GM19324 (cell line): Measurements from ENCODE around the gene HRH2.

ENCODE experiments used
- ATAC-seq: cut with Tn5 transposase; IDR thresholded peaks from one replicate; pipeline ENCODE4 v1.9.1; 2021; ENCODE audit warnings: mild to moderate bottlenecking, moderate library complexity; ENCODE audit not compliant: unreplicated experiment, low FRiP score

The HRH2 gene

GRCh38 chr5:175672976-175673648 is 15.2 kb downstream of the HRH2 start:
- ATAC-seq = no peak

DNA sequence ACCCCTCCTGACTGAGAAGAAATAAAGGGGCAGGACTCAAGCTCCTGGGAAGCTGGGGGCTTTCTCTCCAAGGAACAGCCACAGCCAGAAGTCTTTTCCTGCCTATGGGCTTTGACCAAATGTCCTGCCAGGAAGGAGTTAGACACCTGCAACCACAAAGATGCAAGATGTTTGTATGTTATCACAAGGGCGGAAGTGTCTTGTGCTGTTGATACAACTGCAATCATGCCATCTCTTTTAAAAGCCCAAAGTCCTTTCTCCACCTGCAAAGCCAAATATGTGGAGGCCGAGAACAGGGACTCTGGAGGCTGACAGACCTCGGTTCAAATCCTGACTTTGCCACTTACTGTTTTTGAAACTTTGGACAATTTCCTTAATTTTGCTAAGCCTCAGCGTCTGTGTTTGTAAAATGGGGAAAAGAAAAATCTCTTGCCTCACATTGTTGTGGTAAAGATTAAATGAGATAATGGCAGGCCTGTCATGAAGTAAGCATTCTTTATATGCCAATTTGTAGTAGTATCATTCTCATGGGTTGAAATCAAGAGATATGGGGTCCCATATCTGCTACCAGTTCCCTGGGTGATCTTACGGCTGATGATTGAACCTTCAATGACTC is 17.0 kb downstream of the HRH2 start:
- no peak for ATAC-seq

- ATAC-seq = no peak
Observed at GRCh38 chr5:175675873-175676272, 18.0 kb downstream of the HRH2 start.

GRCh38 chr5:175677571-175677970 is 19.7 kb downstream of the HRH2 start:
- no peak for ATAC-seq

- ATAC-seq = no peak
Observed at GRCh38 chr5:175678074-175678473, 20.2 kb downstream of the HRH2 start.

DNA sequence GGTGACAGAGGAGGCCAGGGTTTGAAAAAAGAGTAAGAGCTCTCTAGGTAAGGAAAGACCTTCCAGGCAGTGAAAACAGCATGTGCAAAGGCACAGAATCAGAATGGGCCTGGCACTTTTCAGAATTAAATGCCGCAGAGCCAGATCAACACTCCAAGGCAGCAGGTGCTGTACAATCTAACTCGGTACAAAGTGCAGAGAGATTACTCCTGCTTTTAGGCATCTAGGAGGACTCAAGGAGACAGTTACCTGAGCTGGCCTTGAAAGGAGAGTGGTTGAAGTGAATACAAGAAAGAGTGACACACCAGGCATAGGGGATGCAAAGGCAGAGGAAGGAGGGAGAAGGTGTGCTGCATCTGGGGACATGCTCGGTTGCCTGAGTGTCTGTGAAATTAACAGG is 21.5 kb downstream of the HRH2 start:
- no peak for ATAC-seq

DNA sequence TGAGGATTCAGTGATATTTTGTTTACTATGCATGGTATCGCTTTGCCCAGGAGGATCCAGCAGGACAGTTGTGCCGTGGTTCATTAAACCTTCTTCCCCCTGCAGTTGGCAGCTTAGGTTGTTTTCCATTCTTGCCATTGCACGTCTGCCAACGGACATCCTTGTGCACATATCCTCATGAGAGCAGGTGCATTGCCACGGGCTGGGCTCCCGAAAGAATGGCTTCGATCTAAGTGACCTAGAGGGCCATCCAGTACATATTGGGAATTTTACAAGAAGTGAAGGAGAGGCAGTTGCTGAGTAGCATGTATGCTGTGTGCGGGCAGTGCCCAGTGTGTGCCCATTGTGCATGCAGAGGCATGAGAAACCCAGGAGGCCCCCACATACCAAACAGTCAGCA is 22.1 kb downstream of the HRH2 start:
- ATAC-seq = no peak

DNA sequence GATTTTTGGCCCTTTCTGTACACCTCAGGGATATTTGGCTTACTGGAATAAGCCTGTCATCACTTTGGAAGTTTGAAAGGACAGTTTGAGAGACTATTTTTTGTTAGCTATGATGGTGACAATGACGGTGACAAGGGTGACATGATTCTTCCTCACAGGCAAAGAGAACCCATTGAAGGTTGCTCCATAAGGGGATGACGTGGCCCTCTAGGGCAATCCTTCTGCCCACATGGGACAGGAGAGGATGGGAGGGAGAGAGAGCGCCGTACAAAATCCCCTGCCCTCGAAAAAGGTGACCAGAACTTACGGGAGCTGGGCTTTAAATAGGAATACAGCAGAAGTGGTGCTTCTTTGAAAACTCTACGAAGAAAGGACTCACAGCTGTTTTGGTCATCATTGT is 22.6 kb downstream of the HRH2 start:
- no peak for ATAC-seq

DNA sequence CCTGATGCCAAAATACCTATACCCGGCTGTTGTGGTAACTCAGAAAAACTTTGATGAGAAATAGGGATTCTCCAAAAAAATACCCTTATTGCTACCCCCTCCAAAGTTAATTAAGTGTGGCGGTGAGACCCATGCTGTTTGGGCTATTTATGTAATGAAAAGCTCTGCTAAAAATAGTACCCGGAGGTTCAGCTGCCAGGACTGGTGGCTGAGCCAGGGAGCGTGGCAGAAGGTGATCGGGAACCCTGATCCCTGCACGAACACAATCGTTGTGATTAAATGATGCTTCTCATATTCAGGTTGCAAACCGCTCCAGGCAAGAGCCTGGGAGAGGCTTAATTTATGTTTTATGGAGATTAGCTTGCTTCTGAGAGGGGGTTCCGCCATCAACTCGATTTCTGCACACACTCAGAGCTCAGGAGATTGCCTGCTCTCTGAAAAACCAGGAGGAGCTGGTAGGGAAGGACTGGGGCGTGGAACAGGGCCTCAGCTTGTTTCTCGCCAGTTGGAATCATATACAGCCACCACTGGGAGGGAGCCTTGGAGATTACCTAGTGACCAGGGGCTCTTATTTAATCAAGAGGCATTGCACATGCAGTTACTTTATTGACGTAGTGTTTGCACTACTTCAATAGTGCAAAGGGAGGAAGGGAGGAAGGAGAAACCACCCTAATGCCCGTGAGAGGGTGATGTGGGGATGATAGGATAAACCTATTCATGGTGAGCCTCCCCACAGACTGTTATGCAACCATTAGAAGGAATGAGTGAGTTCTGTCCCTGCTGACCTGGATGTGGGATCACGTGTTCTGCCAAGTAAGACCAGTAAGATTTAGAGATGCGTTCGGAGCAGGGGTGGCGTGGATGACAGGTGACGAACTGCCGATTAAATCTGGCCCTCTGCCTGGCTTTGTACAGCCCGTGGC is 23.4 kb downstream of the HRH2 start:
- no peak for ATAC-seq

- no peak for ATAC-seq
Observed at GRCh38 chr5:175681968-175682340, 24.1 kb downstream of the HRH2 start.

DNA sequence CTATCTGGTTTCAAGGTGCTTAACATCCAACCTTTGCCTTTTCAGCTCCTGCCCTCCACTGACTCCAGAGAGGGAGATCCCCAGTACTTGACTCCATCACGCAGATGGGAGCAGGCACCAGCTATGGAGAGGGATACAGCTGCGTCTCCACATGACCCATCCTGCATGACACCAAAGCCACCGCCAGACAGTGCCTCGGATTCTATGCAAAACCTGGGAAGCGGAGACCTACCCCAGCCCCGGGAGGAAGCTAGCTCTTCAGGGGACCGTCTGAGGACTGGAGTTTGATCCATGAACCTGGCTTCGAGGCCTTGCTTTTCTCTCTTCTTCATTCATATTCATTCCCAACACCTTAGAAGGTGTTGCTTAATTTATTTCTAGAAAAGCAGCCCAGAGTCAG is 24.8 kb downstream of the HRH2 start:
- no peak for ATAC-seq

- ATAC-seq = no peak
Observed at GRCh38 chr5:175683231-175683630, 25.4 kb downstream of the HRH2 start.

DNA sequence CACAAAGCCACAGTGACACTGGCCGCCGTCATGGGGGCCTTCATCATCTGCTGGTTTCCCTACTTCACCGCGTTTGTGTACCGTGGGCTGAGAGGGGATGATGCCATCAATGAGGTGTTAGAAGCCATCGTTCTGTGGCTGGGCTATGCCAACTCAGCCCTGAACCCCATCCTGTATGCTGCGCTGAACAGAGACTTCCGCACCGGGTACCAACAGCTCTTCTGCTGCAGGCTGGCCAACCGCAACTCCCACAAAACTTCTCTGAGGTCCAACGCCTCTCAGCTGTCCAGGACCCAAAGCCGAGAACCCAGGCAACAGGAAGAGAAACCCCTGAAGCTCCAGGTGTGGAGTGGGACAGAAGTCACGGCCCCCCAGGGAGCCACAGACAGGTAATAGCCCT is 26.1 kb downstream of the HRH2 start:
- no peak for ATAC-seq

- no peak for ATAC-seq
Observed at GRCh38 chr5:175684931-175685330, 27.1 kb downstream of the HRH2 start.

GRCh38 chr5:175685701-175686350 is 28.0 kb downstream of the HRH2 start:
- no peak for ATAC-seq

DNA sequence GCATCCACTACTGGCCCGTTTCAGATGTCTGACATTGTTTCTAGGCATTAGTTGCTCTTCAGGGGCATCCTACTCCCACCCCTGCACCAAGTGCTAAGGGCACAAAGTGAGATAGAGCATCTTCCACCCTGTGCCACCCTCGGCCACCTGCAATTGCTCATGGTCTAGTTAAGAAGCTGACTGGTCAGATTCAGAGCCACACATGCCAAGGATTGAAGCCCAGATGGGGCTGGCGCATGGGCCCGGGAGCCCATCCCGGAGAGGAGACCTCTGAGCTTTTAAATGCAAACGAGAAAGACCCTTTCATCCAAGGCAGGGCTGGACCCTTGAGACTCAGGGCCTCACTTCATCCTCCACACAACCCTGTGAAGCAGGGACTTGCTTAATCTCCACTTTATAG is 28.5 kb downstream of the HRH2 start:
- no peak for ATAC-seq

- no peak for ATAC-seq
Observed at GRCh38 chr5:175686826-175687225, 29.0 kb downstream of the HRH2 start.

- no peak for ATAC-seq
Observed at GRCh38 chr5:175687231-175687701, 29.4 kb downstream of the HRH2 start.

GRCh38 chr5:175688352-175689146 is 30.7 kb downstream of the HRH2 start:
- ATAC-seq = no peak
